T-helper 22 cell (primary cell): Measurements from ENCODE around the gene HPRT1.
A peak's percentile ranks its signal among the peaks of the same experiment; 100 is the strongest.
"Not testable (repeated sequence)": the region's sequence is repeated elsewhere in the genome, so short reads cannot be mapped to it uniquely, and the experiment has no call there.

ENCODE experiments used
- DNase-seq: peaks from one replicate; pipeline ENCODE4 v3.0.0-alpha.2; 2020; ENCODE audit warnings: low read depth

The HPRT1 gene, protein sequence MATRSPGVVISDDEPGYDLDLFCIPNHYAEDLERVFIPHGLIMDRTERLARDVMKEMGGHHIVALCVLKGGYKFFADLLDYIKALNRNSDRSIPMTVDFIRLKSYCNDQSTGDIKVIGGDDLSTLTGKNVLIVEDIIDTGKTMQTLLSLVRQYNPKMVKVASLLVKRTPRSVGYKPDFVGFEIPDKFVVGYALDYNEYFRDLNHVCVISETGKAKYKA

GRCh38 chrX:134460005-134460861 lies at the start of gene HPRT1:
Gene HPRT1 (plus strand): TSS chrX:134460165. CDS start chrX:134460312, 147 bp downstream.
- DNase-seq = peak; percentile 69

DNA sequence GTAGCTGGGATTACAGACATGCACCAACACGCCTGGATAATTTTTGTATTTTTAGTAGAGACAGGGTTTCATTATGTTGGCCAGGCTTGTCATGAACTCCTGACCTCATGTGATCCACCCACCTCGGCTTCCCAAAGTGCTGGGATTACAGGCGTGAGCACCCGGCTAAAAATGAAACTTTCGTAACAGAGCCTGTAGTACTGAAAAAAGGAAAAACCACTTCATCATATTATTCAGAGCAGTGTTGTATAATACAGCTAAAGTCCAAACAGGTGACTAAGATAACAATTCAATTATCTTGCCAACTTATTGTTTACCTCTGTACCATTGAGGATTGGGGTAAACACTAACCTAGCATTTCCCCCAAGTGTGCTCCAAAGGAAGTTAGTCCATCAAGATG lies 43.9 kb upstream of the HPRT1 start:
- DNase-seq = no peak

- no peak for DNase-seq
These were observed 41.5 kb upstream of the HPRT1 start for GRCh38 chrX:134418317-134419113.

- no peak for DNase-seq
These were observed 40.2 kb upstream of the HPRT1 start for GRCh38 chrX:134419784-134420183.

GRCh38 chrX:134423606-134424005 lies 36.4 kb upstream of the HPRT1 start:
- DNase-seq = no peak

DNA sequence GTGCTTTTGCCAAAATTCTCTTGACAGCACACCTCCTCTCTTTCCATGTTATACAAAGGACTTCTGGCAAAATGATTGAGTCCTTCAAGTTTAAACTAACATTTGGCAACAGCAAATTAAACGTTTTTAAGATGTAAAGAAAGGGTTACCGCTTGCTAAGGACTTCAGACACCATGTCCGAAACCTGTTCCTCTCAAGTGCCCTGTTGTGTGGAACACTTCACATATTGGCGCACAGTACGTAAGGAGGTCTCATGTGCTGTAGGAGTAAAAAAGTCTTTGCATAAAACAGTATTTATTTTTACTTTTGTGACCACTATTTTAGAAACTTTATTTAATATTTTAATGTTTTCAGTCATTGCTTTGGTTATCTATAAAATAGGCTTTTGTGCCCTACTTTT lies 33.7 kb upstream of the HPRT1 start:
- DNase-seq = no peak

GRCh38 chrX:134431894-134432293 lies 28.1 kb upstream of the HPRT1 start:
- no peak for DNase-seq

DNA sequence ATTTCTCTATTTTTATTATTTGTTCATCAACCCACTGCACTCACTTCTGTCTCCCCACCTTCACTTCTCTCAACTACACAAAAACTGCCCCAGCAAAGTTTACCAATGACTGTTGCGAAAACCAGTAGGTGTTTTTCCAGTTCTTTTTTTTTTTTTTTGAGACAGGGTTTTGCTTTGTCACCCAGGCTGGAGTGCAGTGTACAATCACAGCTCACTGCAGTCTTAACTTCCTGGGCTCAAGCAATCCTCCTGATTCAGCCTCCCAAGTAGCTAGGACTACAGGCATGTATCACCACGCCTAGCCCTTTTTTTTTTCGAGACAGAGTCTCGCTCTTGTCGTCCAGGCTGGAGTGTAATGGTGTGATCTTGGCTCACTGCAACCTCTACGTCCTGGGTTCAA lies 24.1 kb upstream of the HPRT1 start:
- no peak for DNase-seq

DNA sequence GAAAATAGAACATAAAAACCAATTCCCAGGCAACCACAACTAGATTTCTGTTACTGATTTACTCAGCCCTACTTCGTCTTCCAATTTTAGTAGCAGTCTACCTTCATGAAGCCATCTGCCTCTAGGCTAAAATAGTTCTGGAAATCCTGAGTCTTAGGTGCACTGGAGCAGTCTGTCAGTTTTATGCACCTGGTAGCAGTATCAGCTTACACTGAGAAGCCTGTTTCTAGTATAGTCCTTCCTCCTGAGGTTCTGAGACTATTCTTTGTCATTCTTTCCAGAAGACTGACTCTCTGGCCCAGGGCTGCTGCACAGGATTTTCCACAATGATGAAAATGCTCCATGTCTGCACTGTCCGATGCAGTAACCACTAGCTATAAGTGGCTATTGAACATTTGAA lies 16.9 kb upstream of the HPRT1 start:
- DNase-seq = no peak

DNA sequence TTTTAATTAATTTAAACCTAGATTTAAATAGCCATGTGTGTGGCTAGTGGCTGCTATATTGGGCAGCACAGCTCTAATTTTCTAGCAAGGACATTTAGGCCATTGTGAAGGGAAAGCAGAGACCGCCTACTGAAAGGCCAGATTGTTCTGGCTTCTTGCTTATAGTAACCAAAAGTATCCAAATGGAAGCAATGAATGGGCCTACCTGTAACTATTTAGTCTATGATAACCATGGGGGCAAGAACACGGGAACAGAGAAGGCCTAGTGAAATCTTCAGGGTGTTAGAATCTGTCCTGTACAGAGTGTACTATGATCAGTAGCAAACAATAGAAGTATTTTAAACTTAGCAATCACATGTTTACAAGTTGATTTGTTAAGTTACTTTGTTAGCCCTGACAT lies 16.5 kb upstream of the HPRT1 start:
- no peak for DNase-seq

DNA sequence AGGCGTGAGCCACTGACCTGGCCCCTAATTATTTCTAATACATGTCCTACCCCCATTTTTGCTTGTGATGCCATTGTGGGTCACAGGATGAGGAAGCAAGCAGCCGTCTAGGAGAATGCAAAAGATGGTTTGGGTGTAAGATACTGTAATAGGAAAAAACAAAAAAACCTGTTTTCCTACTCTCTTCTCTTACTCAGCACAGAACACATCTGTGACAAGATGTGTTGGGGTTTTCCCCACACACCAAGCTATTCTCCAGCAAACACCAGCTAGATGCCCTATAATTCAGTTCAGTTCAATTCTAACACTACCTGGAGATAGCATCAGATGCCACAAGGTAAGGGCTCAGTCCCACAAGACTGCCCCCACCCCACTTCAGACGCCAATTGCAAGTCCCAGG lies 15.3 kb upstream of the HPRT1 start:
- no peak for DNase-seq

DNA sequence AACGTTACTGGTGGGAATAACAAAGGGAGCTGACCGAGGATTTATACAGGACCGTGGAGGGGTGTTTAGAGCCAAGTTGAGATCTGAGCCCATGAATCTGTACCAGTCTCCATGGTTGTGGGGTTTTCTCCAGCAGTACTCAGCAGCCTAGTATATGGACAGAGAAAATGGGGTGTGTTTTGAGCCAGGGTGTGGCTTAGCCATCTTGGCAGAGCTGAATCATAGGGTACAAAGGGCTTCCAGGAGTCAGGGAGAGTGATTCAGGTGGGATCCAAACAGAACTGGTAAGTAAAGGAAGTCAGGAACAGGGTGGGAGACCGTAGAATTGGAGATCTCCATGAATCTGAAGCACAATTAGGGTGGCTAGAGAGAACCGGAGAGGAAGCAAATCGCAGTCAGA lies 7.4 kb upstream of the HPRT1 start:
- DNase-seq = no peak

DNA sequence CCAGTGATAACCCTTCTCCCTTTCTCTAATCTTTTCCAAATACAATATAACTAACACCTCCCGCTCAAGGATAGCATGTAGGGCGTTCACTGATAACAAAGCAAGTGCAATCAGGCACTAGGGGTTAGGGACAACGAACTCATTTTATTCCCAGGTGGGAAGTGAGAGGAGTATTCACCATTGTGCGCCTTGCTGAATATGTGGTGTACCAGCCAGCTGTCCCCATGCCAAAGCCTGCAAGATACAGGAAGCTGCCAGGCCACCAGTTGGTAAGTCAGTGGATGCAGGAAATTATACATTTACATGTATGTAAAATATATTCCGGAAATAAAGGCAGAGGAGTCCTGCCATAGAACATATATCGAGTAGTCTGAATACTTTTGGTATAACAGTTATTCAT lies 6.3 kb upstream of the HPRT1 start:
- no peak for DNase-seq

DNA sequence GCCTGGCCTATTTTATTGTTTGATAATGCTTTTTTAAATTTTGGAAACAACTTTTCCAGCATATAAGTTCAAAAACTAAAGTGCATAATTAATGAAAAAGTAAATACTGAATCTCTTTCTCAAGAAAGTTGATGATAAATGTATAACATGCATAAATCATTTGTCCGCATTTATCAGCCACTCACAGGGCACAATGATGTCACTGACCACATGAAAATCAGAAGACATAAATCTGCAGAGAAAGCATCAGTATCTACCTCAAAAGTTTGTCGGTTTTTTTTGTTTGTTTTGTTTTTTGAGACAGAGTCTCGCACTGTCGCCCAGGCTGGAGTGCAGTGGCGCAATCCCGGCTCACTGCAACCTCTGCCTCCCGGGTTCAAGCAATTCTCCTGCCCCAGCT lies 5.5 kb upstream of the HPRT1 start:
- DNase-seq = no peak

GRCh38 chrX:134457708-134458107 lies 2.3 kb upstream of the HPRT1 start:
- no peak for DNase-seq

DNA sequence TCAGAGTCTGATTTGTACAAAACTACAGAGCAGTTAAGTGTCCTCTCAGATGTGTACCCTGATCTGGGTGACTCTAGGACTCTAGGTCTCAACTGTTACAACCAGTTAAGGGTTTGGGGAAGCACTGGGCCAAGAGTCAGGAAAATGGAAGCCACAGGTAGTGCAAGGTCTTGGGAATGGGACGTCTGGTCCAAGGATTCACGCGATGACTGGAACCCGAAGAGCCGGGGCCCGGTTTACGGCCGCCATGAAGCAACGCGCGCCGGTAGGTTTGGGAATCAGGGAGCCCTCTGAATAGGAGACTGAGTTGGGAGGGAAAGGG lies 321 bp upstream of the HPRT1 start:
- no peak for DNase-seq

DNA sequence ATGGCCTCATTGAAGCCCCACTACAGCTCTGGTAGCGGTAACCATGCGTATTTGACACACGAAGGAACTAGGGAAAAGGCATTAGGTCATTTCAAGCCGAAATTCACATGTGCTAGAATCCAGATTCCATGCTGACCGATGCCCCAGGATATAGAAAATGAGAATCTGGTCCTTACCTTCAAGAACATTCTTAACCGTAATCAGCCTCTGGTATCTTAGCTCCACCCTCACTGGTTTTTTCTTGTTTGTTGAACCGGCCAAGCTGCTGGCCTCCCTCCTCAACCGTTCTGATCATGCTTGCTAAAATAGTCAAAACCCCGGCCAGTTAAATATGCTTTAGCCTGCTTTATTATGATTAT lies 876 bp downstream of the HPRT1 start:
- no peak for DNase-seq

GRCh38 chrX:134461437-134461836 lies 1.5 kb downstream of the HPRT1 start:
- no peak for DNase-seq

DNA sequence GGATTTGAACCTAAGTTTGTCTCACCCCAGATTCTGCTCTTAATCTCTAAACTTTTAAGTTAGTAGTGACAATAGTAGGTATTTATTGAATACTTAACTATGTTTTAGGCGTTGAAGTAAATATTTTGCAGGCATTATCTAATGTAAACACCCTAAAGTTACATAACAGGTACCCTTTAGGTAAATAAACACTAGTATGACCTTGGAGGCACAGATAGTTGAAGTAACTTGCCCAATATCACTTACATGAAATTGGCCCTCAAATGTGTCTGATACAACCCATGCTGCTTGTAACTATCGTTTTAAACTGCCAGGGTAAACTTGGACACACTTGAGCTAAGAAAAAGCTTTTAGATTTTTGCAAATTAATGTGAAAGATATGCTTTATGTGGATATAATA lies 3.0 kb downstream of the HPRT1 start:
- no peak for DNase-seq

- DNase-seq = not testable (repeated sequence)
These were observed 4.5 kb downstream of the HPRT1 start for GRCh38 chrX:134464453-134464852.

DNA sequence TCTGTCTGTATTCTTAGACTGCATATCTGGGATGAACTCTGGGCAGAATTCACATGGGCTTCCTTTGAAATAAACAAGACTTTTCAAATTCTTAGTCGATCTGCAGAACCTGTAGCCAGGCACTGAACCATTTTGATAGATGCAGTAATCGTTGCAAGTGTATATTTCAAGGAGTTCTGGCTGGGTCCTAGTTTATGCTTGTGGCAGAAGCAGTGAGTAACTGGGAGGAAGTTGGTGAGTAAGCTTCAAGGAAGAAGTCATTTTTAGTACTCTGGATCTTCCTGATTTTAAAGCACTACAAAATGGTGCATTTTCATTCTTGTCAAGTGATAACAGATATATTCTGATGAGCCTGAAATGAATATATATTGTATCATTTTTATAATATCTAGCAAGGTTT lies 9.5 kb downstream of the HPRT1 start:
- DNase-seq = no peak

GRCh38 chrX:134470013-134470412 lies 10.0 kb downstream of the HPRT1 start:
- DNase-seq = no peak

GRCh38 chrX:134472041-134472440 lies 12.1 kb downstream of the HPRT1 start:
- no peak for DNase-seq
